ENCODE results near the gene UBA5.
A peak's percentile ranks its signal among the peaks of the same experiment; 100 is the strongest.

The UBA5 gene

GRCh38 chr3:132654721-132655120 is 5.4 kb upstream of the UBA5 start:
- DNase-seq, result no peak

- no peak for DNase-seq
Observed at GRCh38 chr3:132655471-132655870, 4.7 kb upstream of the UBA5 start.

GRCh38 chr3:132657869-132658747 is 2.0 kb upstream of the UBA5 start:
- no peak for DNase-seq

- no peak for DNase-seq
Observed at GRCh38 chr3:132659000-132659364, 1.1 kb upstream of the UBA5 start.

GRCh38 chr3:132659365-132660051 is 621 bp upstream of the UBA5 start, which contains the start of gene ACAD11:
Gene ACAD11, minus strand, starts transcription at chr3:132659809. Its CDS starts 58 bp downstream, at chr3:132659751.
- DNase-seq, result peak; percentile 76

- DNase-seq, result peak; percentile 28
Observed at GRCh38 chr3:132660811-132661070, 612 bp downstream of the UBA5 start.

GRCh38 chr3:132661101-132661500 is 972 bp downstream of the UBA5 start:
- DNase-seq, result no peak

- DNase-seq, result no peak
Observed at GRCh38 chr3:132662212-132662611, 2.1 kb downstream of the UBA5 start.

- no peak for DNase-seq
Observed at GRCh38 chr3:132665230-132665745, 5.2 kb downstream of the UBA5 start.

- DNase-seq, result no peak
Observed at GRCh38 chr3:132669256-132669777, 9.2 kb downstream of the UBA5 start.

GRCh38 chr3:132675408-132675807 is 15.3 kb downstream of the UBA5 start:
- DNase-seq, result no peak

GRCh38 chr3:132679911-132680310 is 19.8 kb downstream of the UBA5 start:
- DNase-seq, result no peak

GRCh38 chr3:132681421-132681820 is 21.3 kb downstream of the UBA5 start:
- no peak for DNase-seq

GRCh38 chr3:132682201-132682600 is 22.1 kb downstream of the UBA5 start:
- DNase-seq, result no peak

GRCh38 chr3:132690040-132690439 is 29.9 kb downstream of the UBA5 start:
- no peak for DNase-seq

GRCh38 chr3:132694991-132695390 is 34.9 kb downstream of the UBA5 start:
- no peak for DNase-seq

- no peak for DNase-seq
Observed at GRCh38 chr3:132695422-132695821, 35.3 kb downstream of the UBA5 start.

- no peak for DNase-seq
Observed at GRCh38 chr3:132703733-132704132, 43.6 kb downstream of the UBA5 start.

GRCh38 chr3:132709761-132710160 is 49.6 kb downstream of the UBA5 start:
- DNase-seq, result peak; percentile 7

GRCh38 chr3:132710311-132710710 is 50.2 kb downstream of the UBA5 start:
- no peak for DNase-seq

GRCh38 chr3:132713977-132714727 is 54.0 kb downstream of the UBA5 start:
- DNase-seq, result no peak

GRCh38 chr3:132716372-132716771 is 56.2 kb downstream of the UBA5 start:
- DNase-seq, result no peak

GRCh38 chr3:132720228-132720627 is 60.1 kb downstream of the UBA5 start:
- no peak for DNase-seq

Measured in fibroblast of skin of right biceps (primary cell).